ENCODE measurements around the gene HMBS. TPM values are rescaled to one million over a fixed set of nuclear protein-coding genes. Genes with fewer than 3 reads are reported as not detected.

HMBS gene
- total RNA-seq, 4 donors from 2014 or later, result 6.2 to 27.5 (median 10.0) TPM

DNA sequence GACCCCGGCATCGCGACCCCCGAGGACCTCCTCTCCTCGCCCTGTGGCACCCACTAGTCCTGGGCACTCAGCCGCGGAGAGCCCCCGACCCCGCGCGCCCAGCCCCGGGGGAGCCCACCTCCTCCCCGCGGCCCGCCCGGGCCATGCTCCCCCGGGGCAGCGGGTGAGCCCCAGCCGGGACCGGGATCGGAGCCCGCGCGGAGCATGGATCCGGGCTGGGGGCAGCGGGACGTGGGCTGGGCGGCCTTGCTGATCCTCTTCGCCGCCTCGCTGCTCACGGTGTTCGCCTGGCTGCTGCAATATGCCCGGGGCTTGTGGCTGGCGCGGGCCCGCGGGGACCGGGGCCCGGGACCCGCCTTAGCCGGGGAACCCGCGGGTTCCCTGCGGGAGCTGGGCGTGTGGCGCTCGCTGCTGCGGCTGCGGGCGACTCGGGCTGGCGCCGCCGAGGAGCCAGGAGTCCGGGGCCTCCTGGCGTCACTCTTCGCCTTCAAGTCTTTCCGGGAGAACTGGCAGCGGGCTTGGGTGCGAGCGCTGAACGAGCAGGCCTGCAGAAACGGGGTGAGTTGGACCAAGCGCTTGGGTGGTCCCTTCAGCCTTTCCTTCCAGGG lies 23.0 kb downstream of the HMBS start:
- no peak for TF ChIP-seq CTCF (IDR thresholded peaks at IDR 0.05; ENCODE audit: low read depth)

GRCh38 chr11:119108146-119108856 lies 23.6 kb downstream of the HMBS start:
- no peak for TF ChIP-seq CTCF (IDR thresholded peaks at IDR 0.05; ENCODE audit: low read depth)

GRCh38 chr11:119108857-119109221 lies 24.2 kb downstream of the HMBS start:
- no peak for TF ChIP-seq CTCF (IDR thresholded peaks at IDR 0.05; ENCODE audit: low read depth)

GRCh38 chr11:119109843-119110242 lies 25.2 kb downstream of the HMBS start:
- TF ChIP-seq CTCF (IDR thresholded peaks at IDR 0.05; ENCODE audit: low read depth), result no peak

- no peak for TF ChIP-seq CTCF (IDR thresholded peaks at IDR 0.05; ENCODE audit: low read depth)
Measured at GRCh38 chr11:119110439-119110838, 25.8 kb downstream of the HMBS start.

DNA sequence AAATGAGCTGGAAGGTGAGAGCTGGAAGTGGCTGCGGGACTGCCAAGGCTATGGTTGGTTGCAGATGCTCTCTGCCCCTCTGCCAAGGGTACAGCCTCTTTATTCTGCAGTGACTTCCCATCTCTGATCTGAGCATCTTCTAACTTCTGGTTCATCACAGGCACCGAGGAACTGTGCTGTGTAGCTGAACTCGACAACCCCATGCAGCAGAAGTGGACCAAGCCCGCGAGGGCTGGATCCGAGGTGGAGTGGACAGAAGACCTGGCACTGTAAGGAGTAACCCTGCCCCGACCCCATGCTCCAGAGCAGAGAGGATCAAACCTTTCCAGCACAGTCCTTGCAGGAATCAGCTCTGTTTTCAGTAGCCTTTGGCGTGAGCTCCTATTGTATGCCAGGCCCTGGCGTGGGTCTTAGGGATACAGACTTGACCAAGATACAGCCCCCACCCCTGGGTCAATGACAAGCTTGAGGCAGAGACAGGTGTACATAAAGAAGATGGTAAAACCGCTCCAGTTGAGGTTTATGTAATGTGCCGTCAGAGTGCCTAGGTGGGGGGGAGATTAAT lies 26.8 kb downstream of the HMBS start:
- TF ChIP-seq CTCF (IDR thresholded peaks at IDR 0.05; ENCODE audit: low read depth), result no peak

- no peak for TF ChIP-seq CTCF (IDR thresholded peaks at IDR 0.05; ENCODE audit: low read depth)
Measured at GRCh38 chr11:119112314-119113020, 27.8 kb downstream of the HMBS start.

Data from subcutaneous adipose tissue (tissue), 4 donors.